Measurements from ENCODE around the gene ZNF8.

DNA sequence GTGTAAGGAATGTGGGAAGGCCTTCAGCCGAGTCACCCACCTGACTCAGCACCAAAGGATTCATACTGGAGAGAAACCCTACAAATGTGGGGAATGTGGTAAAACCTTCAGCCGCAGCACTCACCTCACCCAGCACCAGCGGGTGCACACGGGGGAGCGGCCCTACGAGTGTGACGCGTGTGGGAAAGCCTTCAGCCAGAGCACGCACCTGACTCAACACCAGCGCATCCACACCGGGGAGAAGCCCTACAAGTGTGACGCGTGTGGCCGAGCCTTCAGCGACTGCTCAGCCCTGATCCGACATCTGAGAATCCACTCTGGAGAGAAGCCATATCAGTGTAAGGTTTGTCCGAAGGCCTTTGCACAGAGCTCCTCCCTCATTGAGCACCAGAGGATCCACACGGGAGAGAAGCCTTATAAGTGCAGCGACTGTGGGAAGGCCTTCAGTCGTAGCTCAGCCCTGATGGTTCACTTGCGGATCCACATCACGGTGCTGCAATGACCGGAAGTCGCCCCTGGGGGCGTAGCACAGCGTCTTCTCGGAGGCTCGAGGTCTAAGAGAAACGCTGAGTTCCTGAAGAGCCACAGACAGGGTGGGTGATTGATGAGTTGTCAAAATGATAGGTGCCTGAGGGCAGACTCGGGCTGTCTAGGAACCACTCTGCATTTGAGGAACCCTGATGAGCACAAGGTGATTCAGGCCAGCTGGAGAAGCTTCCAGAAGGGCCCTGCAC is 60.2 kb downstream of the ZNF8 start:
- TF ChIP-seq MYC (IDR thresholded peaks at IDR 0.05; ENCODE audit: low read depth, low read length) (no peak), POLR2A (IDR thresholded peaks at IDR 0.05; ENCODE audit: extremely low read depth, insufficient read length) (no peak)
- TF ChIP-seq, protein P1, sequence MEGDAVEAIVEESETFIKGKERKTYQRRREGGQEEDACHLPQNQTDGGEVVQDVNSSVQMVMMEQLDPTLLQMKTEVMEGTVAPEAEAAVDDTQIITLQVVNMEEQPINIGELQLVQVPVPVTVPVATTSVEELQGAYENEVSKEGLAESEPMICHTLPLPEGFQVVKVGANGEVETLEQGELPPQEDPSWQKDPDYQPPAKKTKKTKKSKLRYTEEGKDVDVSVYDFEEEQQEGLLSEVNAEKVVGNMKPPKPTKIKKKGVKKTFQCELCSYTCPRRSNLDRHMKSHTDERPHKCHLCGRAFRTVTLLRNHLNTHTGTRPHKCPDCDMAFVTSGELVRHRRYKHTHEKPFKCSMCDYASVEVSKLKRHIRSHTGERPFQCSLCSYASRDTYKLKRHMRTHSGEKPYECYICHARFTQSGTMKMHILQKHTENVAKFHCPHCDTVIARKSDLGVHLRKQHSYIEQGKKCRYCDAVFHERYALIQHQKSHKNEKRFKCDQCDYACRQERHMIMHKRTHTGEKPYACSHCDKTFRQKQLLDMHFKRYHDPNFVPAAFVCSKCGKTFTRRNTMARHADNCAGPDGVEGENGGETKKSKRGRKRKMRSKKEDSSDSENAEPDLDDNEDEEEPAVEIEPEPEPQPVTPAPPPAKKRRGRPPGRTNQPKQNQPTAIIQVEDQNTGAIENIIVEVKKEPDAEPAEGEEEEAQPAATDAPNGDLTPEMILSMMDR (IDR thresholded peaks at IDR 0.05; ENCODE audit: low read depth, low read length), result no peak
- TF ChIP-seq, protein P2, sequence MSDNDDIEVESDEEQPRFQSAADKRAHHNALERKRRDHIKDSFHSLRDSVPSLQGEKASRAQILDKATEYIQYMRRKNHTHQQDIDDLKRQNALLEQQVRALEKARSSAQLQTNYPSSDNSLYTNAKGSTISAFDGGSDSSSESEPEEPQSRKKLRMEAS (IDR thresholded peaks at IDR 0.05; ENCODE audit: low read depth, low read length), result no peak
